ENCODE data around the gene PHLDA1.

The PHLDA1 gene

DNA sequence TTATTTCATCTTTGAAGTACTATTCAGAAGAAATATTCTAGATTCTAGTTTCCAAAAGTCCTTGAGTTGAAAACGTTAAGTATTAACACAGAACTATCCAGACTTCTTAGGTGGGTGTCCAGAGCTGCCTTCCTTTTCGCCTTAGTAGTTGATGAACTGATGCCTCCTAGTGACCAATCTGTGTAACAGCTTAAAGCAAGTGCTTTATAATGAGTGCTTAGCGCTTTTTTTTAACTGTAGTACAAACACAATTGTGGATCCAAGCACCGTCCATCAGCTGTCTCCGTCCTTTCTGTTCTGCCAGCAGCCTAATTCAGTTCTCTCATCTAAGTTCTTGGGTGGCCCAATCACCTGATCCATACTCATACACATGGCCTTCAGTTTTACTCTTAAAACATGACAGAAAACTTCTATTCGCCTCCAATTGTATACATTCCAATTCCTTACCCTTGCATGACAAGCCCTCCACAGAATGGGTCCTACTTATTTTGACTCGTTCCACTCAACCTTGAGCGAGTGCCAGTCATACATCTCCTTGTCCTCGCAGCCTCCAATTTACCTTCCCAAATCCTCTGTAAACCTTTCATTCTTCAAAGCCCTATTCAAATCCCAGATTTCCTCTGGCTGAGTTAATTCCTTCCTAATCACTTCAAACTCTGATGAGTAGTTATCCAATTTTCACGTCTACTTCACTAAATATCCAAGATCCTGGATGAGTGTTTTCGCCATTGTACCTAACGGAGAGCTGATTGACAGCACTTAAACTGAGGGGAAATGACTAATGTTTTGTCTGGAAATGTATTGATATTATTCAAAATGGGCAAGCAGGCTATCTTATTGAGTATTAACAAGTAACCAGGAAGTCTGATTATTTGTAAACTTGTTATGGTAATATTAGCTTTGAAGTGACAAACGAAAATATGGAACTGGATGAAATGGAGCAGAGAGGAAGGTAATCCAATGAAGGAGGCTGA is 5.8 kb upstream of the PHLDA1 start:
- no peak for DNase-seq (ENCODE audit: low read depth in 2 of 2)

GRCh38 chr12:76035045-76035444 is 3.5 kb upstream of the PHLDA1 start:
- no peak for DNase-seq (ENCODE audit: low read depth in 2 of 2)

DNA sequence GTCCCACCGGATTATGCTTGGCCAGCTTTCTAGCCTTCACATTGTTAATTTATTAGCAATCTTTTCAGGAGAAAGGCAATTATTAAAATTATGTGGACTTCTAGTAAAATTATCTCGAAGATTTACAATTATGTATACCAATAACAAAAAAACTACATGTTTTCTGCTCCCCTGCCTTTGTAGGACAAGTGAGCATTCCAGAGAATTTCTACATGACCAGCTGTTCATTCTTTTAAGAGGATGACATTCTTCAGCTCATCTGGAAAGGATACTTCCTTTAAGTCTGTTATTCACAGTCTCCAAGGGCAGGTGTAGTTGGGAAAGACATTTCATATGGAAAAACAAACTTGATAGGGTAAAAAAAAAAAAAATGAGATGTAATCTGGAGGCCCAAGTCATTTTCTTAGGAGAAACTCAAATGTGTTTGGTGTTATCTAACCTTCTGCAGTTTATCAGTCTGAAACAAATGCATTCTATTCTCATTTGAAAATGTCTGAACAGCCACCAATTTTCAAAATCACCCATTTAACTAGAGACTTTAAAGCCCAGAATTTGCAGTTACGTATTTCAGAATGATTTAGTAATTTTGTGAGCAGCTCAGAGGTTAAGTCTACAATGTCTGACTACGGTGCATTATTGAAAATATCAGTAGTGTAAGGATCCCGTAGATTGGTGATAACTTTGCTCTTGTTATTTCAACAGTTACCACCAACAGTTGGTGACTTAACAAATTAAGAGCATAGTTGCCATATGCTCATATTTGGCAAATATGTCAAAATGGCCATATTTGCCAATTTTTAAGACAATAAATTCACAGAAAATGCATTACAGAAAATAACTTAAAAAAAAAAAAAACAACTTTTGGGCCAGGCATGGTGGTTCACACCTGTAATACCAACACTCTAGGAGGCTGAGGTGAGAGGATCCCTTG is 1.8 kb upstream of the PHLDA1 start:
- no peak for DNase-seq (ENCODE audit: low read depth in 2 of 2)

- DNase-seq (ENCODE audit: low read depth in 2 of 2), result no peak
Observed at GRCh38 chr12:76032043-76032981, 736 bp upstream of the PHLDA1 start.

- no peak for DNase-seq (ENCODE audit: low read depth in 2 of 2)
Observed at GRCh38 chr12:76031081-76031413, 529 bp downstream of the PHLDA1 start.

DNA sequence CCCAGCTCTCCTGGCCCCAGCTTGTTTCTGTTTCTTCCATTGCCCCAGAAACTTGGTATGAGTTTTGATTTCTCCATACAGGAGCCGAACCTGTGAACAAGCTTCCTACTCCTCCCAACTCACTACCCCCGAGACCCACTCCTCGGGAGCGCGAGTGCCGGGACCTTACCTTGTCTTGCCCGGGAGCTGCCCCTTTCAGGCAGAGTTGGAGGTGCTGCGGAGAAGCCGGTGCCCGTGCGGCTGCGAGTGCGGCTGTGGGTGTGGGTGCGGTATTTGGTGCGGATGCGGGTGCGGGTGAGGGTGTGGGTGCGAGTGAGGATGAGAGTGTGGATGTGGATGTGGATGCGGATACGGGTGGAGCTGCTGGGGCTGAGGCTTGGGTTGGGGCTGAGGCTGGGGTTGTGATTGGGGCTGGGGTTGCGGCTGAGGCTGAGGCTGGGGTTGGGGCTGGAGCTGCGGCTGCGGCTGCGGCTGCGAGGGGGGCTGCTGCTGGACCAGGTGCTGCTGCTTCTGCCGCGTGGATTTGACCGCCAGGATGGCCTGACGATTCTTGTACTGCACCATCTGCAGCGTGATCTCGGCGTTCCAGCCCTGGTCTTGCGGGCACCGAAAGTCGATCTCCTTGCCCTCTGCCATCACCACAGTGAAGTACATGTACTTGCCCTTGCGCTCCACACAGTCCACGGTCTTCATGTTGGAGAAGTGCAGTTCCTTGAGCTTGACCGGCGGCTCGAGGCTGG is 1.1 kb downstream of the PHLDA1 start:
- no peak for DNase-seq (ENCODE audit: low read depth in 2 of 2)

GRCh38 chr12:76029982-76030340 is 1.6 kb downstream of the PHLDA1 start:
- no peak for DNase-seq (ENCODE audit: low read depth in 2 of 2)

GRCh38 chr12:76028571-76029277 is 2.9 kb downstream of the PHLDA1 start:
- no peak for DNase-seq (ENCODE audit: low read depth in 2 of 2)

- no peak for DNase-seq (ENCODE audit: low read depth in 2 of 2)
Observed at GRCh38 chr12:76026643-76027063, 4.9 kb downstream of the PHLDA1 start.

- DNase-seq (ENCODE audit: low read depth in 2 of 2), result no peak
Observed at GRCh38 chr12:76025601-76026575, 5.7 kb downstream of the PHLDA1 start.

GRCh38 chr12:76024942-76025600 is 6.5 kb downstream of the PHLDA1 start:
- DNase-seq (ENCODE audit: low read depth in 2 of 2), result no peak

DNA sequence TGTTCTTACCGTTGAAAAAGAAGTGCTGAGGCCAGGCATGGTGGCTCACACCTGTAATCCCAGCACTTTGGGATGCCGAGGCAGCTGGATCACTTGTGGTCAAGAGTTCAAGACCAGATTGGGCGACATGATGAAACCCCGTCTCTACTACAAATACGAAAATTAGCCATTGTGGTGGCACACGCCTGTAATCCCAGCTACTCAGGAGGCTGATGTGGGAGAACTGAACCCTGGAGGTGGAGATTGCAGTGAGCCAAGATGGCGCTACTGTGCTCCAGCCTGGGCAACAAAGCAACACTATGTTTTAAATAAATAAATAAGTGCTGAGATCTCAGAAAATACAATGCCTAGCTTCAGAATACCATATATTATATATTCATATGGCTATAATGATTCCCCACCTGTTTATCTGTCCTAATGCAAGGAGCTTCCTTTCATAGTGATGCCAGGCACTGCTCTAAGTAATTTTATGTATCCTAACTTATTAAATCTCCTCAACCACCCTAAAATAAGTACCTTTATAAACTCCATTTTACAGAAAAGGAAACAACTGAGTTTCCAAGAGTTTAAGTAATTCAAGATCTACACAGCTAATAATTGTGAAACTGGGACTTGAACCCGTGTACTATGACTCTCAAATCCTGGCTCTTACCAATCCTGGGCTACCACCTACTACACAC is 7.3 kb downstream of the PHLDA1 start:
- no peak for DNase-seq (ENCODE audit: low read depth in 2 of 2)

GRCh38 chr12:76023069-76023690 is 8.4 kb downstream of the PHLDA1 start:
- DNase-seq (ENCODE audit: low read depth in 2 of 2), result no peak

- no peak for DNase-seq (ENCODE audit: low read depth in 2 of 2)
Observed at GRCh38 chr12:76022506-76022905, 9.1 kb downstream of the PHLDA1 start.

GRCh38 chr12:76020731-76021672 is 10.6 kb downstream of the PHLDA1 start:
- DNase-seq (ENCODE audit: low read depth in 2 of 2), result no peak

GRCh38 chr12:76020281-76020680 is 11.3 kb downstream of the PHLDA1 start:
- DNase-seq (ENCODE audit: low read depth in 2 of 2), result no peak
